Gastrocnemius medialis (tissue), 4 donors: ENCODE measurements around the gene DGCR2. TPM values are rescaled to one million over a fixed set of nuclear protein-coding genes. Genes with fewer than 3 reads are reported as not detected.

ENCODE experiments used
- ATAC-seq, 2 donors: fragments of 150-250 bp; one replicate each; pipeline ENCODE4 v1.9.1; 2016
- DNase-seq, 2 donors: peaks; one replicate each; pipeline ENCODE4 v3.0.0-alpha.2; 2019
- H3K27ac ChIP-seq, 4 donors: fragments of 200-600 bp; sonication (generic); 1 replicate in 1 of 4; 2 replicates in 3 of 4; pipeline ENCODE4 v1.5.1; 2016 to 2018; ENCODE audit warnings: mild to moderate bottlenecking in 2 of 4, moderate library complexity in 1 of 4
- H3K27me3 ChIP-seq, 3 donors: fragments of 200-600 bp; sonication (generic) in 2 of 3; 1 replicate in 1 of 3; 2 replicates in 2 of 3; pipeline versions ENCODE4 v1.5.1 to v1.6.0; 2016 to 2019; ENCODE audit warnings: mild to moderate bottlenecking in 1 of 3, moderate library complexity in 1 of 3
- H3K36me3 ChIP-seq, 2 donors: fragments of 200-600 bp; sonication (generic) in 1 of 2; one replicate each; pipeline ENCODE4 v1.5.1; 2017 to 2018
- H3K4me1 ChIP-seq, 2 donors: fragments of 200-600 bp; sonication (generic) in 1 of 2; one replicate each; pipeline ENCODE4 v1.5.1; 2016 to 2017; ENCODE audit warnings: mild to moderate bottlenecking in 2 of 2
- H3K4me3 ChIP-seq, 4 donors: fragments of 200-600 bp; sonication (generic) in 3 of 4; 1 replicate in 1 of 4; 2 replicates in 3 of 4; pipeline ENCODE4 v1.5.1; 2016 to 2019; ENCODE audit warnings: mild to moderate bottlenecking in 2 of 4
- H3K9me3 ChIP-seq, 3 donors: fragments of 200-600 bp; sonication (generic) in 2 of 3; 1 replicate in 1 of 3; 2 replicates in 2 of 3; pipeline ENCODE4 v1.5.1; 2016 to 2019
- CTCF ChIP-seq, 5 experiments: fragments of 450-650 bp in 3 of 5; fragments of 200-600 bp in 2 of 5; sonication (generic) in 2 of 5; IDR thresholded peaks in 4 of 5; conservative IDR thresholded peaks in 1 of 5; 1 replicate in 4 of 5; 2 replicates in 1 of 5; pipeline ENCODE4 v1.5.1; 2016 to 2019; ENCODE audit warnings: antibody characterized with exemption in 5 of 5, mild to moderate bottlenecking in 3 of 5, moderate library complexity in 3 of 5
- POLR2A ChIP-seq, 2 donors: fragments of 450-650 bp; IDR thresholded peaks; one replicate each; pipeline ENCODE4 v1.6.1; 2017; ENCODE audit warnings: antibody characterized with exemption in 2 of 2, mild to moderate bottlenecking in 2 of 2, moderate library complexity in 2 of 2
- in situ Hi-C, 4 donors: fragments of 200-750 bp; cut with MboI; loops; one replicate each; pipeline versions ENCODE4 v1.15.0 to v1.8.0; 2017; ENCODE audit warnings: low sequenced_read_pairs in 4 of 4
- intact Hi-C: fragments of 100-400 bp; cut with DNase I; formaldehyde crosslinking; loops from one replicate; pipeline ENCODE4 v1.15.1; 2023; ENCODE audit warnings: low total_unique reads
- total RNA-seq, 4 donors: library from RNA; depleted of rRNA; stranded (reverse); fragments of >200 nt; gene quantifications; one replicate each; pipeline versions ENCODE4 v1.1.0 to v1.2.3, GENCODE V29; 2016

The DGCR2 gene
- total RNA-seq, 4 donors from 2014 or later = 30.0 to 72.7 (median 43.5) TPM

GRCh38 chr22:19096555-19096954 lies 25.7 kb downstream of the DGCR2 start:
- TF ChIP-seq POLR2A (IDR thresholded peaks at IDR 0.05) (no peak), CTCF (IDR thresholded peaks at IDR 0.05 in 4 of 5, conservative IDR thresholded peaks at IDR 0.05 in 1 of 5) (no peak)
- intact Hi-C loops = no loop called here
- no peak for ATAC-seq
- no peaks in the 10 kb centered on the region for H3K27me3 ChIP-seq
- H3K27ac ChIP-seq = no peak overlapping the region
- no peaks in the 10 kb centered on the region for H3K36me3 ChIP-seq
- DNase-seq = no peak
- H3K4me3 ChIP-seq = no peak overlapping the region
- H3K4me1 ChIP-seq = peaks cover 8 to 14% of the 10 kb centered on the region in 2 donors
- no peaks in the 10 kb centered on the region for H3K9me3 ChIP-seq
- in situ Hi-C loops = no loop called here

GRCh38 chr22:19094393-19094997 lies 27.7 kb downstream of the DGCR2 start:
- Histone ChIP-seq H3K4me3 (no peak overlapping the region), H3K4me1 (peaks cover 8 to 13% of the 10 kb centered on the region in 2 donors), H3K27me3 (no peaks in the 10 kb centered on the region), H3K36me3 (no peaks in the 10 kb centered on the region), H3K9me3 (no peaks in the 10 kb centered on the region), H3K27ac (no peak overlapping the region)
- TF ChIP-seq POLR2A (IDR thresholded peaks at IDR 0.05) (no peak), CTCF (IDR thresholded peaks at IDR 0.05 in 4 of 5, conservative IDR thresholded peaks at IDR 0.05 in 1 of 5) (no peak)
- in situ Hi-C loops (no loop called here), intact Hi-C loops (no loop called here)
- ATAC-seq (no peak), DNase-seq (no peak)

- Histone ChIP-seq H3K4me1 (peaks cover 1 to 5% of the 10 kb centered on the region in 2 donors), H3K9me3 (no peaks in the 10 kb centered on the region), H3K27ac (no peak overlapping the region), H3K36me3 (peaks cover 0 to 9% of the 10 kb centered on the region in 2 donors), H3K27me3 (no peaks in the 10 kb centered on the region), H3K4me3 (no peak overlapping the region)
- no peak for ATAC-seq
- intact Hi-C loops = no loop called here
- in situ Hi-C loops = no loop called here
- DNase-seq = no peak
- TF ChIP-seq POLR2A (IDR thresholded peaks at IDR 0.05) = no peak
- no peak for TF ChIP-seq CTCF (IDR thresholded peaks at IDR 0.05 in 4 of 5, conservative IDR thresholded peaks at IDR 0.05 in 1 of 5)
Measured at GRCh38 chr22:19092725-19093124, 29.5 kb downstream of the DGCR2 start.

- Histone ChIP-seq H3K27me3 (no peaks in the 10 kb centered on the region), H3K4me1 (peaks cover 14 to 26% of the 10 kb centered on the region in 2 donors), H3K27ac (no peak overlapping the region), H3K9me3 (no peaks in the 10 kb centered on the region), H3K36me3 (peaks cover 0 to 9% of the 10 kb centered on the region in 2 donors), H3K4me3 (no peak overlapping the region)
- in situ Hi-C loops (no loop called here), intact Hi-C loops (no loop called here)
- TF ChIP-seq POLR2A (IDR thresholded peaks at IDR 0.05) (no peak), CTCF (IDR thresholded peaks at IDR 0.05 in 4 of 5, conservative IDR thresholded peaks at IDR 0.05 in 1 of 5) (no peak)
- no peak for ATAC-seq
- no peak for DNase-seq
Measured at GRCh38 chr22:19090586-19091127, 31.6 kb downstream of the DGCR2 start.
